Measurements from ENCODE around the gene PTPRN2.
"Not testable (repeated sequence)": the region's sequence is repeated elsewhere in the genome, so short reads cannot be mapped to it uniquely, and the experiment has no call there.

The PTPRN2 gene

DNA sequence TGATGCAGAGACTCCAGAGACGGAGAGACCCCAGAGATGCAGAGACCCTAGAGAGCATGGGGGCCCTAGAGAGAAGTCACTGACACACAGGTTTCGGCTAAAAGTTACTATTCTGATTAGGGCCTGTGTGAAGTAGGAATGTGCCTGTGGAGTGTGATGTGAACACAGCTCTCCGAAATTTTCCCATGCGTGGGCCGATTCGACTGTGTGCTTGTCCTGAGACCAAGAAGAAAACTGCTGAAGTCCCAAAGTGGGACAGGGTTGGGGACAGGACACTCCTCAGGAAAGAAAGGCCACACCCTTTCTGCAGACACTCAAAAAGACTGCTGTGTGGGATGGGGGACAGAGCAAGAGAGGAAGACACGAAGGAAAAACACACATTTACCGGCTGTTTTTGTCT, 533.5 kb downstream of the PTPRN2 start:
- no peak for DNase-seq

DNA sequence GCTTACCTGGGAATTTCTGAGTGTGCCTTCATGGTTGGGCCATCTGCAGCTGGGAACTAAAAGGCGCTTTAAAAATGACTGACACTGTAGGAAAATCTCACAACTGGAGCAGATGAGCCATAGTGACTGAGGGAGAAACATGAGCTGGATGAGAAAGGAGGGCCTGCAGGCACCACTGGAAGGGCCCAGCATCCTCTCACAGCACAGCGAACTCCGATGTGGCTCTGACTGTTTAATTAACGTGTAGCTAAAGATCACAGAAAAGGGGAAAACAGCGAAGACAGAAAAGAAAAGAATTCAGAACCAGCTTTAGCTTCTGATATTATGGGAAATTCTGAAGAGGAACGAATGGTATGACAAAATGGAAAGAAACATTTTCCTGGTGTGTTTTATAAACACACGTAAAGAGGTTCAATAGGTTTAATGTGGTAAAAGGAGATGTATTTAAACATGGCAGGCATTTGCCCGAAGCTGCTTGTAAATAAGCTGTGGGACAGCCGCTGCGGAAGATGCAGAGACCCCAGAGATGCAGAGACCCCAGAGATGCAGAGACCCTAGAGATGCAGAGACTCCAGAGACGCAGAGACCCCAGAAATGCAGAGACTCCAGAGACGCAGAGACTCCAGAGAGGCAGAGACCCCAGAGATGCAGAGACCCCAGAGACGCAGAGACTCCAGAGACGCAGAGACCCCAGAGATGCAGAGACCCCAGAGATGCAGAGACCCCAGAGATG, 534.3 kb downstream of the PTPRN2 start:
- no peak for DNase-seq

DNA sequence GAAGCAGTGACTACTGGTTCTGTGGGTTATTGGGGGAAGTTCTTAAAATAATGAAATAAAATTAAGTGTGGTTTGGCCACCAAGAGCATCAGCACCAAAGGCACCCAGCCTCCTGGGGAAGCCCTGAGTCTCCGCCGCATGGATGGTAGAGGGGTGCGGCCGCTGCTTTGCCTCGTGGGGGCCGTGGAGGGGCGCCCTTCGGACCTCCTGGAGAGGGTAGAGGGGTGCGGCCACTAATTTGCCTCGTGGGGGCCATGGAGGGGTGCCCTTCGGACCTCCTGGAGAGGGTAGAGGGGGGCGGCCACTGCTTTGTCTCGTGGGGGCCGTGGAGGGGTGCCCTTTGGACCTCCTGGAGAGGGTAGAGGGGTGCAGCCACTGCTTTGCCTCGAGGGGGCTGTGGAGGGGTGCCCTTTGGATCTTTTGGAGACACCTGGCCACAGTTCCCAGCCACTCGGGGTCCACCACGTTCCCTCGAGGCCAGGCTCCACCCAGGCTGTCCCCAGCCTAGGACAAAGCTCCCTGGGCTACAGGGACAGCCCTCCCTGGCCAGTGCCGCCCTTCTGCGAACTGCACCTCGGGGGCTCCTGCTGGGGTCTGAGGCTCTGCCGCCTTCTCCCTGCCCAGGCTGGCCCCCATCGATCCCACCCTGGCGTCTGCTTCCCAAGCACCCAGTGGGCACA, 535.1 kb downstream of the PTPRN2 start:
- no peak for DNase-seq

DNA sequence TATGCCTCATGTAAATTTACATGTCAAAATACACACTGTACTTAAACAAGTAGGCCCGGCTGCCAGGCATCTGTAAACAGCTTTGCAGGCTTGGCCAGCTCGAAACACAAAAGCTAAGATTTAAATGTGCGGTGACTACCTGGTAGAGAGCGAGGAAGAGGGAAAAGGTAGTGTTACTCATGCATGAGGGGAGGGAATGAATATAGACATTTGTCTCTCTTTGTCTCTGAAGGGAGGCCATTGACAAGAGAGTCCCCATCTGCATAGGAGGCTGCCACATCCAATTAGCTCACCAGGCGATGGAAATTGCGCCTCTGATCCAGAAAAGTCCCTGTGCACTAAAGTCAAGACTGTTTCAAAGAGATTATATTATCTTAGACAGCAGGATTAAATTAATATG, 535.8 kb downstream of the PTPRN2 start:
- DNase-seq, result no peak

DNA sequence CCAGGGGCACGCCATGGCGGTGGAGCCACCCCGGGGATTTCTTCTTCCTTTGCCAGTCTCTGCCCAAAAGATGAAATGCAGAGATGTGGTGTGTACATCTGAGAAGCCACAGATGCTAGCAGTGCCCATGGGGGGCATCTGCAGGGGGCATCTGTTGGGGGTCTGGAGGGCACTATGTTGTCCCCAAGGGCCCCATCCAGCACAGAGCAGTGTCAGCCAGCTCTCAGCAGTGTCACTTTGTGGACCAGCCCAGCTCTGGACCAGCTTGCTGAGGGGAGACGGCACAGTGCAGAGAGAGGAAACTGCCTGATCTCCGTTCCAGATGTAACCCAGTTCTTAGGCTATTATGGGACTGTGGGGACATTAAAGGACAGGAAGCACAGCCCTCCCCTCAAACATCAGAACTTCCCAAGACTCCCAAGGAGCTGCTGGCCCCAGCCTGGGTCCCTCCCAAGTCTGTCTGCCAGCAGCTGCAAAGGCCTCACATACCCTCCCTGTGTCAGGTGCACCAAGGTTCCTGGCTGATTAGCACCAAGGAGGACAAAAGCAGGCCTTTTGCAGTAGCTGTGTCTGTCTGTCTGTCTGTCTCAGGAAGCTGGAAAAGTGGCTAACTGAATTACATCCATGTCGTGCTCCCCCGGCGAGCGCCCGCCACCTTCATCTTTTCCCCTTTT, 536.5 kb downstream of the PTPRN2 start:
- DNase-seq, result no peak

DNA sequence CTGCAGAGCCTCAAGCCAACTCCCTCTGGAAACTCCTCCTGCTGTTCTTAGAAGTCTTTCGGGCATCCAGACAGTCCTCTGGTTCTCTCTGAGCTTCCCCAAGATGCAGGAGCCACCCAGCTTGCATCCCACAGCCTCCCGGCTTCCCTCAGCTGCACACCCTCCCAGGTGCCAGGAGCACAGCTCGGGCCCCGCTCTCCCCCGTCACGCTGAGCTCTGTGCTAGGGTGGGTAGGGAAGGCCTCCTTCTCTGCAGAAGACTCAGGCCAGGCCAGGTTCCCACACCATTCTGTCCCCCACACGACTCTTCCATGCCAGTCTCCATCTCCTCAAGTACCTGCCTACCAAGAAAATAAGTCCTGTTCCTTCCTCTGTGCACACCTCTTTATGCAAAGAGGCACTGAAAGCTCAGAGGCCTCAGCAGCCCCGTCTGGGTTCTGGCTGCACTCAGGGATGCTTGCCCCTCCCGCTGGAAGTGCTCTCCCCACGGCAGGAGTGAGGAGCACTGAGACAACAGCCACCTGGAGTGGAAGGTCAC, 537.1 kb downstream of the PTPRN2 start:
- DNase-seq, result no peak

DNA sequence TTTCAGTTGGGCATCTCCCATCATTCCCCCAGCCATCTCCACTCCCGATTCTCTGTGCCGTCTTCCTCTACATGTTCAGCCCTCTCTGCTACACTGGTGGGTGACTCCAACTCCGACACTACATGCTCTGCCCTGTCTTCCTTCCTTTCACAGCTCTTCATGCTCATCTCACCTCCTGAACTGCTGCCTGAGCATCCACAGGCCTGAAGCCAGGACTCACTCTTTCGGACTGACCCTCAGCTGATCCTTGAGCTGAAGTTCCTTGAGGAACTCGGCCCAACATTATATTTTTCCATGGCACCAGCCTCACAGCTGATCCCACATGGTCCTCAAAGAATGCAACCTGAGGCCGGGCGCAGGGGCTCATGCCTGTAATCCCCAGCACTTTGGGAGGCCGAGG, 538.4 kb downstream of the PTPRN2 start:
- no peak for DNase-seq

DNA sequence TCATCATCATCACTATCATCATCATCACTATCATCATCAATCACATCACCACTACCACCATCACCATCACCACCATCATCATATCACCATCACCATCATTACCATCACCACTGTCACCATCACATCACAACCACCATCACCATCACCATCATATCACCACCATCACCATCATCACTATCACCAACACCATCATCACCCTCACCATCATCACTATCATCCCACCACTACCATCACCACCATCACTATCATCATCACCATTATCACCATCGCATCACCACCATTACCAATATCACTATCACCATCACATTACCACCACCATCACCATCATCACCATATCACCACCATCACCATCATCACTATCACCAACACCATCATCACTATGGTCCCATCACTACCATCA, 539.1 kb downstream of the PTPRN2 start:
- DNase-seq, result no peak

DNA sequence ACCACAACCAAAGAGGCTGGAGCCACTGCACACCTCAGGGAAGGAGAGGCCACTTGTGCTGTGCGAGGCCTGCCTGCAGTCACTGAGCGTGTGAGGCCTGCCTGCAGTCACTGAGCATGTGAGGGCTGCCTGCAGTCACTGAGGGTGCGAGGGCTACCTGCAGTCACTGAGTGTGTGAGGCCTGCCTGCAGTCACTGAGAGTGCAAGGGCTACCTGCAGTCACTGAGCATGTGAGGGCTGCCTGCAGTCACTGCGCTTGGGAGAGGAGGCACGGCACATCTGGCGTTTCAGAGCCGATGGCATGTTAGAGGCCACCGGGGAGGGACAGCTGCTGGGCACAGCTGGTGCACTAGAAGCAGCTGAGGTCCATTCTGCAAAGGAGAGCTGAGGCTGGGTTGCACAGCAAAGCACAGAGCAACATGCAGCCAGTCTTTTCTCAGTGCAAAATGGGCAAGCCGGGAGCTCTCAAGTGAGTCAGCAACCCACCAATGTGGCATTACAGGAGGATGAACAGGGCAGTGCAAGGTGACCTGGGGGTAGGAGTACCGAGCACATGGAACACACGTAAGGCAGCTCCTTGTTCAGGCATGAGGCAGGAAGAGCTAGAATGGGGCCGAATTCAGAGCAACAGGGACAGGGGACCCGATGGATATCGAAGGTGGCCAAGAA, 540.1 kb downstream of the PTPRN2 start:
- no peak for DNase-seq

DNA sequence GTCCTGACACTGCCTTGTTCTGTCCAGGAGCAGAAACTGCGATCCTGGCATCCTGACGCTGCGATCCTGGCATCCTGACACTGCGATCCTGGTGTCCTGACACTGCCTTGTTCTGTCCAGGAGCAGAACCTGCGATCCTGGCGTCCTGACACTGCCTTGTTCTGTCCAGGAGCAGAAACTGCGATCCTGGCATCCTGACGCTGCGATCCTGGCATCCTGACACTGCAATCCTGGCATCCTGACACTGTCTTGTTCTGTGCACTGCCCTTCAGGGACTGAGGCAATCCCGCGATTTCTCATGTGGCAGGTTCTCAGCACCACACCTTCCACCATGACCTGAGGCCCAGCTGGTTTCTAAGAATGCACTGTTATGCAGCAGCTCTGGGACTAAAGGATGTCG, 541.4 kb downstream of the PTPRN2 start:
- not testable (repeated sequence) for DNase-seq

DNA sequence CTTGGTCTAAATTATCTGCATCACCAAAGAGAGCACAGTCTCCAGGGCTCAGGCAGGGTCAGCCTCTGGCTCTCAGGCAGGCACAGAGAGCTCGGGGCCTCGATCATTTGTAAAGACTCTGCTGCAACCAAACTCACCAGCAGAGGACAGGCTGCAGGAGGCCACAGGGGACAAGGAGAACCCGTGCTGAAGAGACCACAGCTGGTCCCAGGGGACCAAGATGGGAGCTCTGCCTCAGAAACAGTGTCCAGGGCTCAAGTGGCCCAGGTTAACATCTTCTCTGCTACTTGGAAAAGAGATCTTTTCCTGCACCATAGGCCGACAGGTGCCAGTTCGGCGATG, 543.2 kb downstream of the PTPRN2 start:
- peak; percentile 18 for DNase-seq

DNA sequence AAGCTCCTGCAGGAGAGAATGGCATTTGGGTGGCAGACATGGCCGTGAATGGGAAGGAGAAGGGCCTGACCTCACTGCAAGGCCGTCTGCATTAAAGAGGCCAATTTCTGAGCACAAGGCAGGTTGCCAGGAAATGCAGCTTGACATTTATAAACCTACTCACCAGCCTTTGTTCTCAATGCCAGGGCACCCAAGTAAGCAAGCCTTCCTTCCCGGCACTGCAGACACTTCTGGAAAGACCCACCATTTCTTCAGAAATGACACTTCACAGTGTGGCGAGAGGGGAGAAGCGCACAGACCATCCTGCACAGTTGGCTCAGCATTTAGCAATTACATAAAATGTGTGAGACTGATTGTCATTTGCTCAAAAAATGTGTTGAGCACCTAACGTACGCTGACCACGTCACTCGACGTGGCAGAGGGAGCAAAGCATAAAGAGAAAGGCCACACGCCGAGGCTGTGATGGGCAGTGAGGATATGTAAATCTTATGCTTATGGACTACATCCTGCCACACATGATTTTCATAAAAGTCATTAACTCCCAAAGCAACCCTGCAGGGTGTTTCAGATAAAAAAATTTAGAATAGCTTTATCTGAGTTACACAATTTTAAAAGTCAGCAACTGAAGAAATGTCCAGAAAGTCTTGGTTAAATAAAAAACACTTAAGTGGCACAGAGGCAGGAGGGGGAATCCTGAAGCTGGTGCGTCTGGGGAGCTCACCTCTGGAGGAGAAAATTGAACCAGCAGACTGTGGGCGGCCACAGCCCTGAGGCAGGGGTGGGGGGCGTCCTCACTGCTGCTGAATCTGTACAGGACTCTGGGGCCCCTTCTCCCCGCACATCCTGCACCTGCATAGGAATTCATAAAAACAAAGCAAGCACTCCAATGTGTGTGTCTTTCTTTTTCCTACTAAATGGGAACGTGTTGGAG, 543.8 kb downstream of the PTPRN2 start:
- DNase-seq, result no peak

DNA sequence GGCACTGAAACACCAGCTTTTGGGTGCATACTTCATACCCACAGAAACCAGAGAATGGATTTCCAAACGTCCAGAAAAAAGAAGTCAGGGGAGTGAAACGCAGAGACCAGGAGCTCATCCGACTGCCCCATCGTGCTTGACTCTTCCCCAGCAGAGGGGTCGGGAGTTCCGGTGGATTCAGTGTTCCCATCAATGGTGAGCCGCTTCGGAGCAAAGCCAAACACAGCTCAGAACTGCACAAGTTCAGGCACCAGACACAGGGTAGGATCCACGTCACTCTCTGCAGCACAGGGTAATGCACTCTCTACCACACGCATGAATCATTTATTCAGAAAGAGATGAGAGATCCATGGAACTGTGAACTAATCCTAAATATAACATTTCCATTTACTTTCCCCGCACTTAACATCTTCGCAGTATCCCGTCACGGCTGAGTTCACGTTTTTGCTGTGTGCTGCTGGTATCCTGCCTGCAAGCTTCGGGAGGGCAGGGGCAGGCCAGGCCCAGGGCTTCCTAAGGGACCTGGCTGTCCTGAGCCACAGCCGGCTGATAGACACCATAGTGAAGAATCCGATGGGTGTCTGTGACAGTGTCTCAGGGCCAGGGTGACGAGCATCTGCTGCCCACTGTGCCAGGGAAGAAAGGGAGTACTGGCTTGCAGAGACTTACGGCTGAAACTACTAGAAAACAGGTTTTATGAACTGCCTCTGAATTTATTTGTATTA, 545.3 kb downstream of the PTPRN2 start:
- DNase-seq, result no peak

DNA sequence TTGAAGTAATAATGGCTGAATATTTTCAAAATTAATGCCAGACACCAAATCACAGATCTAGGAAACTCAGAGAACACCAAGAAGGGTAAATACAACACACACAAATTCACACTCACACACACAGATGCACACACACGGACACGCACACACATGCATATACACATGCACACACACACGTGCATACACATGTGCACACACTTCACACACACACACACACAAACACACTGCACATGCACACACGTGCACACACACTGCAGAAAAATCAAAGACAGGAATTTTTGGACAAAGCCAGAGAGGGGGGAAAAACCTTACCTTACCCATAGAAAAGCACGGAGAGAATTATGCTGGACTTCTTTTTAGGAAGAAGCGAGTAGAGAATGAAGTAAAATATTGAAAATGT, 547.4 kb downstream of the PTPRN2 start:
- no peak for DNase-seq

DNA sequence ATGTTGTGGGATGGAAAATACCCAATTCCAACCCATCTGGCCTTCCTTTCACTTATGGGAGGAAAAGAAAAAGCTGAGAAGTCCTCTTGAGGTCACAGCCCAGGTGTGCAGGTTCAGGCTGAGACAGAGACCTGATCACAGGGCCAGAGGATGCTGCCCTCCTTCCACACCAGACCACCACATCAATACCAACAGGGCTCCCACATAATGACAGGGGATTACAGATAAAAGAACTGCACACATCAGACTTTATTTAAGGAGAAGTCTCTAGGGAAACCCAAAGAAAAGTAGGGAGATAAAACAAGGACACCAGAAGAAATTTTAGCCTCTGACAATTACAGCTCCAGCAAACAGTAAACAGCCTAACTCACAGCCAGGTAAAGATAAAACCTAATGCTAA, 548.4 kb downstream of the PTPRN2 start:
- DNase-seq, result no peak

DNA sequence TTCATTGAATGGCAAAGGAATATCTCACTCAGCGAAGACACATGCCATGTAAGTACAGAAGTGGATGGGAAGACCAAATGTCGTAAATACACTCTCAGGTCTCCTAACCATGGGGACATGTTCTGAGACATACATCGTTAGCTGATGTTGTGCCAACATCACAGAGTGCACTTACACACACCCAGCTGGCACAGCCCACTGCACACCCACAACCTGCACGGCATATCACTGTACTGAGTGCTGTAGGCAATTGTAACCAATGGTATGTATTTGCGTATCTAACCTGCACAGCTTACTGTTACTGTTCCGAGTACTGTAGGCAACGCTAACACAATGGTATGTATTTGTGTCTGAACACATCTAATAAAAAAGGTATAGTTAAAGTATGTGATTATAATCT, 550.4 kb downstream of the PTPRN2 start:
- DNase-seq, result no peak

DNA sequence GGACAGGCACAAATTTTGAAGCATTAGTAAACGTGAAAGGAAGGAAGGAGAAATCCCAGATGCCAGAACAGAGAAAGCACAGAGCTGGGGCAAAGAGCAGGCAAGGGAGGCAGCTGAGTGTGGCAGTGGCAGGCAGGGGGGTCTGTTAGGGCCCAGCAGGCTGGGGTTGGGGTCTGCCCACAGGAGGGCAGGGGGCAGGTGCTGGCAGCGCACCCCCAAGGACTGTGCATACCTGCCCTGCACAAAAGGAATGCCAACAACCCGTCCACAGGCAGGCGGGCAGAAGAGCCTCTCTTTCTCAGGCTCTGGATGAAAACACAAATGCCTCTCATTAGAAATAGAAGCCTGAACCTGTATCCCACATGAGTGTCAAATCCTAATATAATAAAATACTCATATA, 552.3 kb downstream of the PTPRN2 start:
- no peak for DNase-seq

DNA sequence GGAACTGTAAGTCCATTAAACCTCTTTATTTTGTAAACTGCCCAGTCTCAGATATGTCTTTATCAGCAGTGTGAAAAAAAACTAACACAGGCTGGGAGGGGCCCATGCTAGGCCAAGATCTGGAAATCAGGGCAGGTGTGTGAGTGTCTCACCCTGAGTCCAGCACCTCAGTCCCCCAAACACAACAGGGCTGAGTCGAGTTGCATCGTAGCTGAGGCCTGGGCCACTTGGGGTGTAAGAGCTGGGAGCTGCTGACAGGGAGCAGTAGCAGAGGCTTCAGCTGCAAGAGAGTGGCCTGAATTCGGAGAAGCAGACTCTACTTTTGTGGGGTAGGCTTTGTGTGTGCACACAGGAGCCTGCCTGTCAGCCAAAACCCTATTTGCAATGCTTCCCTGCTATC, 553.1 kb downstream of the PTPRN2 start:
- no peak for DNase-seq

DNA sequence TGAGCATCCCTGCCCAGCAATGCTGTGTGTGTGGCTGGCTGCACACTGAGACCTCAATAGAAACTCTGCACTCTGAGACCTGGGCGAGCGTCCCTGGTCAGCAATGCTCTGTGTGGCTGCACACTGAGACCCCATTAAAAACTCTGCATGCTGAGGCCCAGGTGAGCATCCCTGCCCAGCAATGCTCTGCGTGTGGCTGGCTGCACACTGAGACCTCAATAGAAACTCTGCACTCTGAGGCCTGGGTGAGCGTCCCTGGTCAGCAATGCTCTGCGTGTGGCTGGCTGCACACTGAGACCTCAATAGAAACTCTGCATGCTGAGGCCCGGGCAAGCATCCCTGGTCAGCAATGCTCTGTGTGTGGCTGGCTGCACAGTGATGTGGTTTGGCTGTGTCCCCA, 553.7 kb downstream of the PTPRN2 start:
- DNase-seq, result not testable (repeated sequence)

DNA sequence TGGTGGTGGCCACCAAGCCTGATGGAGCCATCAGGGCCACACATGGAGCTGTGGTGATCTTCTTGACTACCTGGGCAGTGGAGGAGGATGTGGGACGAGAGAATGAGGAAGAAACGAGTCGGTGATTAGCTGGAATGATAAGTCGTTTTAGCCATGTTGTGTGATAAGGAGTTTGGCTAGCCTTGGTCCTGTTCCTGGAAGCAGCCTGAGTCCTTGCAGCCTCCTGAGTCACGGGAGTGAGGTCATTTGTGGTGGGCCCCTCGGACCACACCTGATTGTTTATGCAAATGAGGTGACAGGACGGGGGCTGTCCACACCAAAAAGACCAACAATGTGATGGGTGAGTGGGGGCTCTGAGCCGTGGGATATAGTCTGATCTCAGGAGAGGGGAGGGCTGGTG, 554.4 kb downstream of the PTPRN2 start:
- no peak for DNase-seq

DNA sequence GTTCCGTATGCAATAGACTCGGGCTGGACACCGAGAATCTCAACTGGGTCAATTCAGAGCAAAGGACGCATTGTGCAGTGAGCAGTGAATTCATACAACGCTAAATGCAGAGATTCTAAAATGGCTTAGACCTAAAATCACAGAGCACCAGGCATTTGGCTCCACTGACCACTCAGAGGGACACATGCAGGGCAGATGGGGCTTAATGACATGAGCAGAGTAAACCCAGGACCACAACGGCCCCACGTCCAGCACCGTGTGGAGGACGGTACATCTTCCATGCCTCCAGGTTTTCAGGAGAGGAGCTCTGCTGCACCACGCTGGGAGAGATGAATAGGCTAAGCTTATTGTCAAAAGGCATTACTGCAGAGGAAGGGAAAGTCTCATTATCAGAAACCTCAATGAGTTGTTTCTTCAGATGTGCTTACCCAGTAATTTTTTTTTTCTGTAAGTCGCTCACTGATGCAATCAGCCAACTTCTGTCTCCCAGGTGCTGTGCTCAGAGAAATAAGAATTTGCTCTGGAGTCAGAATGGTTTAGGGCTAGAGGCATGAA, 555.0 kb downstream of the PTPRN2 start:
- DNase-seq, result no peak
